ENCODE results near the gene SLC39A11. TPM values are rescaled to one million over a fixed set of nuclear protein-coding genes. Genes with fewer than 3 reads are reported as not detected.
"Not testable (repeated sequence)": the region's sequence is repeated elsewhere in the genome, so short reads cannot be mapped to it uniquely, and the experiment has no call there.

Gene SLC39A11
- total RNA-seq, 1 experiment from 2014 or later: 24.8 TPM

GRCh38 chr17:72714357-72714966, 378.0 kb downstream of the SLC39A11 start:
- in situ Hi-C loops (cut with HindIII; ENCODE audit: low pct_unique_long_range_greater_than_20kb, low sequenced_read_pairs): loop anchor here (10.0 kb wide), 1 partner anchor 110 kb away; no protein-coding TSS in a partner anchor

GRCh38 chr17:72713701-72714100, 378.8 kb downstream of the SLC39A11 start:
- in situ Hi-C loops (cut with HindIII; ENCODE audit: low pct_unique_long_range_greater_than_20kb, low sequenced_read_pairs): loop anchor here (10.0 kb wide), 1 partner anchor 109 kb away; no protein-coding TSS in a partner anchor

More at GRCh38 chr17:72714357-72714966, 378.0 kb downstream of the SLC39A11 start:
- no peak for DNase-seq (ENCODE audit: low read depth)

GRCh38 chr17:72711521-72712310, 380.8 kb downstream of the SLC39A11 start:
- in situ Hi-C loops (cut with HindIII; ENCODE audit: low pct_unique_long_range_greater_than_20kb, low sequenced_read_pairs): loop anchor here (10.0 kb wide), 1 partner anchor 107 kb away; no protein-coding TSS in a partner anchor

More at GRCh38 chr17:72713701-72714100, 378.8 kb downstream of the SLC39A11 start:
- DNase-seq (ENCODE audit: low read depth): no peak

GRCh38 chr17:72710834-72711233, 381.7 kb downstream of the SLC39A11 start:
- DNase-seq (ENCODE audit: low read depth): no peak
- in situ Hi-C loops (cut with HindIII; ENCODE audit: low pct_unique_long_range_greater_than_20kb, low sequenced_read_pairs): loop anchor here (10.0 kb wide), 1 partner anchor 106 kb away; no protein-coding TSS in a partner anchor

More at GRCh38 chr17:72711521-72712310, 380.8 kb downstream of the SLC39A11 start:
- DNase-seq (ENCODE audit: low read depth): no peak

- DNase-seq (ENCODE audit: low read depth): no peak
- in situ Hi-C loops (cut with HindIII; ENCODE audit: low pct_unique_long_range_greater_than_20kb, low sequenced_read_pairs): loop anchor here (10.0 kb wide), 1 partner anchor 105 kb away; no protein-coding TSS in a partner anchor
Observed at GRCh38 chr17:72710202-72710601, 382.3 kb downstream of the SLC39A11 start.

GRCh38 chr17:72708682-72709081, 383.8 kb downstream of the SLC39A11 start:
- DNase-seq (ENCODE audit: low read depth); in situ Hi-C loops (cut with HindIII; ENCODE audit: low pct_unique_long_range_greater_than_20kb, low sequenced_read_pairs): not testable (repeated sequence)

GRCh38 chr17:72707881-72708280, 384.6 kb downstream of the SLC39A11 start:
- no peak for DNase-seq (ENCODE audit: low read depth)
- in situ Hi-C loops (cut with HindIII; ENCODE audit: low pct_unique_long_range_greater_than_20kb, low sequenced_read_pairs): no loop called here

- DNase-seq (ENCODE audit: low read depth): no peak
- in situ Hi-C loops (cut with HindIII; ENCODE audit: low pct_unique_long_range_greater_than_20kb, low sequenced_read_pairs): no loop called here
Observed at GRCh38 chr17:72706396-72706981, 386.0 kb downstream of the SLC39A11 start.

GRCh38 chr17:72705905-72706395, 386.5 kb downstream of the SLC39A11 start:
- DNase-seq (ENCODE audit: low read depth): no peak
- in situ Hi-C loops (cut with HindIII; ENCODE audit: low pct_unique_long_range_greater_than_20kb, low sequenced_read_pairs): no loop called here

GRCh38 chr17:72702998-72703397, 389.5 kb downstream of the SLC39A11 start:
- in situ Hi-C loops (cut with HindIII; ENCODE audit: low pct_unique_long_range_greater_than_20kb, low sequenced_read_pairs): no loop called here

GRCh38 chr17:72702136-72702735, 390.3 kb downstream of the SLC39A11 start:
- DNase-seq (ENCODE audit: low read depth): peak; percentile 30
- in situ Hi-C loops (cut with HindIII; ENCODE audit: low pct_unique_long_range_greater_than_20kb, low sequenced_read_pairs): no loop called here

More at GRCh38 chr17:72702998-72703397, 389.5 kb downstream of the SLC39A11 start:
- no peak for DNase-seq (ENCODE audit: low read depth)

GRCh38 chr17:72700226-72700625, 392.3 kb downstream of the SLC39A11 start:
- no peak for DNase-seq (ENCODE audit: low read depth)
- in situ Hi-C loops (cut with HindIII; ENCODE audit: low pct_unique_long_range_greater_than_20kb, low sequenced_read_pairs): no loop called here

GRCh38 chr17:72699545-72699944, 392.9 kb downstream of the SLC39A11 start:
- in situ Hi-C loops (cut with HindIII; ENCODE audit: low pct_unique_long_range_greater_than_20kb, low sequenced_read_pairs): no loop called here
- no peak for DNase-seq (ENCODE audit: low read depth)

- no peak for DNase-seq (ENCODE audit: low read depth)
Observed at GRCh38 chr17:72697602-72698146, 394.8 kb downstream of the SLC39A11 start.

GRCh38 chr17:72696721-72697120, 395.8 kb downstream of the SLC39A11 start:
- no peak for DNase-seq (ENCODE audit: low read depth)
- in situ Hi-C loops (cut with HindIII; ENCODE audit: low pct_unique_long_range_greater_than_20kb, low sequenced_read_pairs): no loop called here

More at GRCh38 chr17:72697602-72698146, 394.8 kb downstream of the SLC39A11 start:
- in situ Hi-C loops (cut with HindIII; ENCODE audit: low pct_unique_long_range_greater_than_20kb, low sequenced_read_pairs): no loop called here

GRCh38 chr17:72696156-72696555, 396.3 kb downstream of the SLC39A11 start:
- in situ Hi-C loops (cut with HindIII; ENCODE audit: low pct_unique_long_range_greater_than_20kb, low sequenced_read_pairs): no loop called here
- no peak for DNase-seq (ENCODE audit: low read depth)

GRCh38 chr17:72693956-72694355, 398.5 kb downstream of the SLC39A11 start:
- in situ Hi-C loops (cut with HindIII; ENCODE audit: low pct_unique_long_range_greater_than_20kb, low sequenced_read_pairs): no loop called here
- DNase-seq (ENCODE audit: low read depth): no peak
